CD4-positive, alpha-beta T cell treated with Interleukin-6 for 4 hours (primary cell): ENCODE measurements around the gene ZNF518A.
"Not testable (repeated sequence)": the region's sequence is repeated elsewhere in the genome, so short reads cannot be mapped to it uniquely, and the experiment has no call there.

Source experiments
- DNase-seq: peaks from one replicate; pipeline ENCODE4 v3.0.0-alpha.2; 2020; ENCODE audit warnings: mixed read lengths

ZNF518A gene

GRCh38 chr10:96137567-96137966 lies 7.5 kb downstream of the ZNF518A start:
- DNase-seq, result no peak

- DNase-seq, result no peak
These were observed 8.0 kb downstream of the ZNF518A start for GRCh38 chr10:96138102-96138501.

- DNase-seq, result no peak
These were observed 22.3 kb downstream of the ZNF518A start for GRCh38 chr10:96152437-96152836.

- no peak for DNase-seq
These were observed 23.0 kb downstream of the ZNF518A start for GRCh38 chr10:96153070-96153469.

GRCh38 chr10:96165726-96166125 lies 35.6 kb downstream of the ZNF518A start:
- DNase-seq, result no peak

- no peak for DNase-seq
These were observed 38.4 kb downstream of the ZNF518A start for GRCh38 chr10:96168546-96168945.

- no peak for DNase-seq
These were observed 40.1 kb downstream of the ZNF518A start for GRCh38 chr10:96170230-96170629.

GRCh38 chr10:96172666-96173065 lies 42.6 kb downstream of the ZNF518A start:
- no peak for DNase-seq

- no peak for DNase-seq
These were observed 46.9 kb downstream of the ZNF518A start for GRCh38 chr10:96176985-96177384.

- no peak for DNase-seq
These were observed 58.3 kb downstream of the ZNF518A start for GRCh38 chr10:96188421-96188820.

- DNase-seq, result no peak
These were observed 58.8 kb downstream of the ZNF518A start for GRCh38 chr10:96188916-96189315.

GRCh38 chr10:96189505-96189904 lies 59.4 kb downstream of the ZNF518A start:
- not testable (repeated sequence) for DNase-seq

GRCh38 chr10:96201525-96201924 lies 71.4 kb downstream of the ZNF518A start:
- DNase-seq, result no peak

GRCh38 chr10:96205580-96205979 lies 75.5 kb downstream of the ZNF518A start:
- no peak for DNase-seq

- no peak for DNase-seq
These were observed 78.2 kb downstream of the ZNF518A start for GRCh38 chr10:96208271-96208670.

GRCh38 chr10:96208946-96209345 lies 78.8 kb downstream of the ZNF518A start:
- no peak for DNase-seq

GRCh38 chr10:96211764-96212163 lies 81.7 kb downstream of the ZNF518A start:
- DNase-seq, result no peak

GRCh38 chr10:96212911-96213310 lies 82.8 kb downstream of the ZNF518A start:
- no peak for DNase-seq
